Naive thymus-derived CD4-positive, alpha-beta T cell (primary cell): ENCODE data around the gene SLC39A12. TPM values are rescaled to one million over a fixed set of nuclear protein-coding genes. Genes with fewer than 3 reads are reported as not detected.

ENCODE experiments used
- ATAC-seq: fragments of 150-1000 bp; cut with Tn5 transposase; 2 replicates; pipeline ENCODE4 v1.10.0; 2021; ENCODE audit warnings: mild to moderate bottlenecking, moderate library complexity
- CTCF ChIA-PET: fragments of 350-600 bp; sonication (Branson Sonifier 250); formaldehyde crosslinking; loops from one replicate; lab custom pipeline; 2021; ENCODE audit warnings: antibody characterized with exemption; lab: Charles Lee
- POLR2A ChIA-PET: fragments of 350-600 bp; sonication (Branson Sonifier 250); formaldehyde crosslinking; loops from one replicate; lab custom pipeline; 2021; ENCODE audit warnings: antibody characterized with exemption, inconsistent platforms; lab: Charles Lee
- DNase-seq, 9 donors: peaks; one replicate each; pipeline versions ENCODE4 v3.0.0 to v3.0.0-alpha.2; 2020 to 2022; ENCODE audit warnings: mixed read lengths in 1 of 9
- H3K27ac ChIP-seq: one replicate; pipeline ENCODE4 v1.7.0; 2013; ENCODE audit warnings: mild to moderate bottlenecking, low read depth, low read length, moderate library complexity
- H3K27me3 ChIP-seq, 2 donors: one replicate each; pipeline ENCODE4 v1.7.0; 2013; ENCODE audit warnings: low read length in 2 of 2, mild to moderate bottlenecking in 2 of 2, moderate library complexity in 2 of 2; ENCODE audit not compliant: control insufficient read depth in 2 of 2, insufficient read depth in 2 of 2
- H3K36me3 ChIP-seq, 3 experiments: 1 replicate in 2 of 3; 2 replicates in 1 of 3; pipeline ENCODE4 v1.7.0; 2013; ENCODE audit warnings: low read length in 3 of 3, mild to moderate bottlenecking in 3 of 3, moderate library complexity in 1 of 3; ENCODE audit not compliant: insufficient read depth in 3 of 3, control insufficient read depth in 2 of 3
- H3K4me1 ChIP-seq, 2 donors: one replicate each; pipeline ENCODE4 v1.7.0; 2013; ENCODE audit warnings: low read length in 2 of 2, mild to moderate bottlenecking in 2 of 2, moderate library complexity in 1 of 2; ENCODE audit not compliant: control insufficient read depth in 2 of 2, insufficient read depth in 2 of 2
- H3K4me3 ChIP-seq: 2 replicates; pipeline ENCODE4 v1.7.0; 2013; ENCODE audit warnings: mild to moderate bottlenecking, low read length
- H3K9me3 ChIP-seq, 3 experiments: 1 replicate in 2 of 3; 2 replicates in 1 of 3; pipeline ENCODE4 v1.7.0; 2013; ENCODE audit warnings: low read length in 3 of 3; ENCODE audit not compliant: control insufficient read depth in 2 of 3
- H3K27ac Mint-ChIP-seq, 9 donors: one replicate each; pipeline ENCODE4 v1.8.0; 2020 to 2022; ENCODE audit warnings: mixed read lengths in 9 of 9, mild to moderate bottlenecking in 8 of 9, moderate library complexity in 5 of 9, inconsistent platforms in 2 of 9
- H3K27me3 Mint-ChIP-seq, 5 donors: one replicate each; pipeline ENCODE4 v1.8.0; 2021 to 2022; ENCODE audit warnings: mixed read lengths in 5 of 5, mild to moderate bottlenecking in 1 of 5
- H3K36me3 Mint-ChIP-seq, 5 donors: one replicate each; pipeline ENCODE4 v1.8.0; 2020 to 2022; ENCODE audit warnings: mixed read lengths in 5 of 5, mild to moderate bottlenecking in 3 of 5, inconsistent platforms in 1 of 5
- H3K4me1 Mint-ChIP-seq, 7 donors: one replicate each; pipeline ENCODE4 v1.8.0; 2020 to 2022; ENCODE audit warnings: mixed read lengths in 7 of 7, mild to moderate bottlenecking in 3 of 7, inconsistent platforms in 1 of 7
- H3K4me3 Mint-ChIP-seq, 10 donors: one replicate each; pipeline ENCODE4 v1.8.0; 2020 to 2022; ENCODE audit warnings: mild to moderate bottlenecking in 10 of 10, mixed read lengths in 10 of 10, moderate library complexity in 6 of 10, inconsistent platforms in 2 of 10
- H3K9me3 Mint-ChIP-seq, 11 donors: one replicate each; pipeline ENCODE4 v1.8.0; 2020 to 2022; ENCODE audit warnings: mixed read lengths in 11 of 11, mild to moderate bottlenecking in 4 of 11, inconsistent platforms in 1 of 11, moderate library complexity in 1 of 11
- intact Hi-C, 2 donors: fragments of 100-400 bp; cut with micrococcal nuclease; formaldehyde crosslinking; loops; one replicate each; pipeline ENCODE4 v1.15.1; 2023
- polyA plus RNA-seq, 2 donors: library from polyadenylated mRNA; unstranded; fragments of 300-500 nt; fragmentation: Illumina TruSeq; gene quantifications; one replicate each; pipeline ENCODE4 v1.2.3, GENCODE V29; 2021
- total RNA-seq, 6 experiments: library from RNA in 5 of 6; stranded (reverse) in 5 of 6; gene quantifications; 1 replicate in 5 of 6; 2 replicates in 1 of 6; pipeline ENCODE4 v1.2.3 and lab custom pipeline; 2021 to 2026

Gene SLC39A12
- total and polyA plus RNA-seq, 7 experiments from 2014 or later = not detected

DNA sequence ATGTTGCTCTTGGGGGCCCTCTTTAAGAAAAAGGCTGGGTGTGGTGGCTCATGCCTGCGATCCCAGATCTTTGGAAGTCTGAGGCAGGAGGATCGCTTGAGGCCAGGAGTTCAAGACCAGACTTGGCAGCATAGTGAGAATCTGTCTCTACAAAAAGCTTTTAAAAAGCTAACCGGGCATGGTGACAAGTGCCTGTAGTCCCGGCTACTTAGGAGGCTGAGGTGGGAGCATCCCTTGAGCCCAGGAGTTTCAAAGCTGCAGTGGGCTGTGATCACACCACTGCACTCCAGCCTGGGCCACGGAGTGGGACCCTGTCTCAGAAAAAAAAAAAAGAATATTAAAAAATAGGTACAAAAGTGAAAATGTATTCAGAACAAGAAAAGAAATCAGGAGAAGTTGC is 38.1 kb upstream of the SLC39A12 start:
- Mint-ChIP-seq H3K27me3 (peaks cover 0 to 14% (median 11%) of the 10 kb centered on the region in 5 donors), H3K4me1 (no peaks in the 10 kb centered on the region), H3K36me3 (no peaks in the 10 kb centered on the region), H3K4me3 (no peak overlapping the region), H3K27ac (no peak overlapping the region), H3K9me3 (peaks cover 0 to 14% (median 3%) of the 10 kb centered on the region in 11 donors)
- H3K27me3 ChIP-seq = no peaks in the 10 kb centered on the region
- no peak overlapping the region for H3K4me3 ChIP-seq
- H3K4me1 ChIP-seq = no peaks in the 10 kb centered on the region
- no peaks in the 10 kb centered on the region for H3K36me3 ChIP-seq
- POLR2A ChIA-PET = no interaction called here
- DNase-seq (no peak), ATAC-seq (no peak)
- no peaks in the 10 kb centered on the region for H3K9me3 ChIP-seq
- H3K27ac ChIP-seq = no peak overlapping the region
- intact Hi-C loops = no loop called here
- CTCF ChIA-PET = no interaction called here

DNA sequence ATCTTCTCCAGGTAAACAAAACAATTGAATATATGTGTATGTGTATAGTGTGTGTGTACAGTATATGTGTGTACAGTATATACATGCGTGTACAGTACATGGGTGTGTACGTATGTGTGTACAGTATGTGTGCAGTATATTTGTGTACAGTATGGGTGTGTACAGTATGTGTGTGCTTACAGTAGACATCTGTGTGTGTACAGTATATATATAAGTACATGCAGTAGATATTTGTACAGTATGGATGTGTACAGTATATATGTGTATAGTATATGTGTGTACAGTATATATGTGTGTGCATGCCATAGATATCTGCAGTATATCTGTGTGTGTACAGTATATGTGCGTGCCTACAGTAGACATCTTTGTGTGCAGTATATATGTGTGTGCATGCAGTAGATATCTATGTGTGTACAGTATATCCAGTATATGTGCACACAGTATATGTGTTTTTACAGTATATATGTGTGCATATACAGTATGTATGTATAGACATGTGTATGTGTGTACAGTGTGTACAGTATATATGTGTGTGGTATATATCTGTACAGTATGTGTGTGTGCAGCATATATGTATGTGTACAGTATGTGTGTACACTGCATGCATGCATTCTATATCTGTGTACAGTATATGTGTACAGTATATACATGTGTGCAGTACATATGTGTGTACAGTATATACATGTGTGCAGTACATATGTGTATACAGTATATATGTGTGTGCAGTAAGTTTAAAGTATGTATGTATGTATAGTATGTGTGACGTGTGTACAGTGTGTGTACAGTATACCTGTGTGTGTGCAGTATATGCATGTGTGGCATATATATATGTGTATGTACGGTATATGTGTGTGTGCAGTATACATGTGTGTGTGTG is 37.3 kb upstream of the SLC39A12 start:
- ATAC-seq (peak; percentile 53), DNase-seq (no peak)
- H3K4me1 Mint-ChIP-seq = no peaks in the 10 kb centered on the region
- intact Hi-C loops = no loop called here
- H3K36me3 ChIP-seq = no peaks in the 10 kb centered on the region
- ChIA-PET CTCF (no interaction called here), POLR2A (no interaction called here)
- H3K4me3 ChIP-seq = no peak overlapping the region
- H3K27me3 ChIP-seq = no peaks in the 10 kb centered on the region
- H3K27ac ChIP-seq = no peak overlapping the region
- H3K9me3 ChIP-seq = no peaks in the 10 kb centered on the region
- H3K4me3 Mint-ChIP-seq = no peak overlapping the region
- no peaks in the 10 kb centered on the region for H3K36me3 Mint-ChIP-seq
- H3K4me1 ChIP-seq = no peaks in the 10 kb centered on the region
- peaks cover 0 to 13% (median 10%) of the 10 kb centered on the region in 5 donors for H3K27me3 Mint-ChIP-seq
- no peak overlapping the region for H3K27ac Mint-ChIP-seq
- peaks cover 0 to 18% (median 3%) of the 10 kb centered on the region in 11 donors for H3K9me3 Mint-ChIP-seq

DNA sequence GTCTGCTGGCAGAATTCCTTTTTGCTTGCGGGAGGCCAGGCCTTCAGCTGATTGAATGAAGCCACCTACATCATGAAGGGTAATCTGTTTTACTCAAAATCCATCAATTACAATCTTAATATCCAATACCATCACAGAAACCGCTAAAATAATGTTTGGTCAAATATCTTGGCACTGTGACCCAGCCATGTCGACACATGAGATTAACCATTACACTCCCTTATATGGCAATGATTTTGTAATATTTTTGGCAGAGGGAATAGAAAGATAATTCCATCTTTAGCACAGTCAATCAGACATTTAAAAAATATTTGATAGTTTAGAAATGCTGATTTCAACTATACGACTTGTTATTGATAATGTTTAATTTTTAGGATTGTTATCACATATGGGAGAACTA is 36.5 kb upstream of the SLC39A12 start:
- peaks cover 0 to 25% (median 4%) of the 10 kb centered on the region in 11 donors for H3K9me3 Mint-ChIP-seq
- peaks cover 0 to 13% (median 10%) of the 10 kb centered on the region in 5 donors for H3K27me3 Mint-ChIP-seq
- H3K4me1 ChIP-seq = no peaks in the 10 kb centered on the region

DNA sequence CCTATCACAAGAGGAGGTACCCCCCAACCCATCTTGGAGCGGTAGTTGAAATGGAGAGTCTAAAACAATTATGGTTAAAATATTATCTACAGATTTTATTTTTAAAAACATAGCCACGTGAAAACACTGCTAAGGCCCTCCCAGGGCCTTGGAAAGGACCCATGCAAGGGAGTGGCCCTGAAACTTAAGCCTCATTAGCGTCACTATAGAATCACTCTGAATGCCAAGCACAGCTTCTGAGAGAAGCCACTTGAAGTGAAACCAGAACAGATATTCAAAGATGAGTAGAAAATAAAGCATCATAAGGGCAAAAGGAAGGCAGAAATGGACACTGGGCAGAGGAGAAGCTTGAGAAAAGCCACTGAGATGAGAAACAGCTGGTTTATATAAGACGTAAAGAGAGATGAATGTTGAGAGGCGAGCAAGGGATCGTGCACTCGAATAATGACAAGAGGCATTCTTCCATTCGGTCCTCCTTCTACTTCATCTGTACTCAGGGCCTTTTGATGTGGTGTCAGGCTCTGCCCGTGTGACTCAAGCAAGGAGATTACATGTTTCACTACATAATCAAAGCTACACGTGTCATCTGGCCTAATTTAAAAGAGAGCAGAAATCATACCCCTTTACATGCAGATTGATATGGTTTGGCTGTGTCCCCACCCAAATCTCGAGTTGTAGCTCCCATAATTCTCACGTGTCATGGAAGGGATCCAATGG is 33.4 kb upstream of the SLC39A12 start:
- Mint-ChIP-seq H3K4me3 (no peak overlapping the region), H3K27ac (no peak overlapping the region), H3K27me3 (peaks cover 0 to 4% (median 0%) of the 10 kb centered on the region in 5 donors), H3K4me1 (no peaks in the 10 kb centered on the region), H3K9me3 (peaks cover 0 to 25% (median 4%) of the 10 kb centered on the region in 11 donors), H3K36me3 (no peaks in the 10 kb centered on the region)
- ChIA-PET CTCF (no interaction called here), POLR2A (no interaction called here)
- Histone ChIP-seq H3K27ac (no peak overlapping the region), H3K9me3 (no peaks in the 10 kb centered on the region), H3K27me3 (no peaks in the 10 kb centered on the region), H3K36me3 (no peaks in the 10 kb centered on the region), H3K4me1 (no peaks in the 10 kb centered on the region), H3K4me3 (no peak overlapping the region)
- intact Hi-C loops = no loop called here
- DNase-seq (no peak), ATAC-seq (no peak)

More for the DNA sequence above, 36.5 kb upstream of the SLC39A12 start:
- CTCF ChIA-PET = no interaction called here
- Mint-ChIP-seq H3K36me3 (no peaks in the 10 kb centered on the region), H3K4me3 (no peak overlapping the region), H3K4me1 (no peaks in the 10 kb centered on the region), H3K27ac (no peak overlapping the region)
- intact Hi-C loops = no loop called here
- Histone ChIP-seq H3K4me3 (no peak overlapping the region), H3K36me3 (no peaks in the 10 kb centered on the region), H3K27ac (no peak overlapping the region), H3K27me3 (no peaks in the 10 kb centered on the region), H3K9me3 (no peaks in the 10 kb centered on the region)
- POLR2A ChIA-PET = no interaction called here
- no peak for ATAC-seq
- DNase-seq = no peak

DNA sequence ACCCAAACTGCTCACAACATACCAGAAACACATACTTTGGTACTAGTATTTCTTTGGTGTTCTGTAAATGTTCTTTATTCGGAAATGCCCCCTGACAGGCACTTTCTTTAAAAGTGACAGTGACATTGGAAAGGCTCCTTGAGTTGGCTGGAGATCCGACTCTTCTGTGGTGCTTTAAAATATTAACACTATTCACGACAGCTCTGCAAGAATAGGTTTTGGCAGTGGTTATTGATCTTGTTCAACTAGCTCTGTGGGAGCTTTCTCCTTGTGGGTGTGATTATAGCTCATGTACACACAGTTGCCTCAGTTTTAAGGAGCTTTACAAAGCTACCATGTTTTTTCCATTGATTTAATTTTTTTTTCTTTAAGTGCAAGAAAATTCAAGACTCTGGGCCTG is 30.3 kb upstream of the SLC39A12 start:
- Mint-ChIP-seq H3K36me3 (no peaks in the 10 kb centered on the region), H3K9me3 (peaks cover 0 to 25% (median 4%) of the 10 kb centered on the region in 11 donors), H3K27ac (no peak overlapping the region), H3K4me3 (no peak overlapping the region), H3K4me1 (no peaks in the 10 kb centered on the region), H3K27me3 (peaks cover 0 to 4% (median 0%) of the 10 kb centered on the region in 5 donors)
- Histone ChIP-seq H3K4me3 (no peak overlapping the region), H3K27ac (no peak overlapping the region), H3K27me3 (no peaks in the 10 kb centered on the region), H3K4me1 (no peaks in the 10 kb centered on the region), H3K9me3 (no peaks in the 10 kb centered on the region), H3K36me3 (no peaks in the 10 kb centered on the region)
- POLR2A ChIA-PET = no interaction called here
- ATAC-seq (no peak), DNase-seq (no peak)
- intact Hi-C loops = loop anchor here in 1 of 2 donors (5.0 kb wide), 1 partner anchor 1304 kb away; no protein-coding TSS in a partner anchor
- CTCF ChIA-PET = no interaction called here

DNA sequence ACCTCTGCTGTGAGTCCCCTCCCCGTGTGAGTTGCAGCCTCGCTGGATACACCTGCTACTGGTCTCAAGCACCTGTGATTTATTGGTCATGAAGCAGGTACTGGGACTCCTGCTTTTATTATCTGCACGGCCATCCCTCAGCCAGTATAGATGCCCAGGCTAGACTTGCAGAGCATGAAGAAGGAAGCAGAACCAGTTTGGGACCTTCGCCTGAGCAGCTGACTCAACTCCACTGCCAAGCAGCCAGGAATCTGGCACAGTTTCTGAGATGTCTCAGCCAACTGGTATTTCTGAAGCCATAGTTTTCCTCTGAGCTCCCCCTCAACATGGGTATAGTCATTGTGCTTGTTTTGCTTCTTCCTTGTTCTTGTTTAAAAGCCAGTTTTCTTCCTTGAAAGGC is 28.0 kb upstream of the SLC39A12 start:
- Mint-ChIP-seq H3K27me3 (no peaks in the 10 kb centered on the region), H3K4me1 (no peaks in the 10 kb centered on the region), H3K4me3 (no peak overlapping the region), H3K27ac (no peak overlapping the region), H3K36me3 (no peaks in the 10 kb centered on the region), H3K9me3 (peaks cover 0 to 13% (median 4%) of the 10 kb centered on the region in 11 donors)
- ChIA-PET POLR2A (no interaction called here), CTCF (no interaction called here)
- ATAC-seq = no peak
- H3K4me3 ChIP-seq = no peak overlapping the region
- no peak overlapping the region for H3K27ac ChIP-seq
- H3K9me3 ChIP-seq = no peaks in the 10 kb centered on the region
- no peaks in the 10 kb centered on the region for H3K36me3 ChIP-seq
- no peaks in the 10 kb centered on the region for H3K4me1 ChIP-seq
- no peaks in the 10 kb centered on the region for H3K27me3 ChIP-seq
- no peak for DNase-seq
- intact Hi-C loops = loop anchor here in 1 of 2 donors (5.0 kb wide), 1 partner anchor 1306 kb away; no protein-coding TSS in a partner anchor
